NCI-H748 (cell line): Measurements from ENCODE around the gene RFXAP.
A peak's percentile ranks its signal among the peaks of the same experiment; 100 is the strongest.

Experiments used
- DNase-seq: peaks from one replicate; lab custom pipeline; 2025; ENCODE audit not compliant: unreplicated experiment; lab: John Stamatoyannopoulos, UW

The RFXAP gene

GRCh38 chr13:36862722-36863121 is 43.7 kb downstream of the RFXAP start:
- no peak for DNase-seq

GRCh38 chr13:36865265-36865664 is 46.2 kb downstream of the RFXAP start:
- DNase-seq, result no peak

GRCh38 chr13:36866232-36866631 is 47.2 kb downstream of the RFXAP start:
- DNase-seq, result no peak

GRCh38 chr13:36870050-36870692 is 51.1 kb downstream of the RFXAP start:
- DNase-seq, result no peak

GRCh38 chr13:36872621-36873020 is 53.6 kb downstream of the RFXAP start:
- peak; percentile 54 for DNase-seq

GRCh38 chr13:36875431-36875830 is 56.4 kb downstream of the RFXAP start:
- peak; percentile 35 for DNase-seq

- DNase-seq, result peak; percentile 9
These were observed 56.9 kb downstream of the RFXAP start for GRCh38 chr13:36875961-36876360.
